Renal pelvis (tissue), 4 donors: Measurements from ENCODE around the gene JDP2. TPM values are rescaled to one million over a fixed set of nuclear protein-coding genes. Genes with fewer than 3 reads are reported as not detected.

Source experiments
- DNase-seq: peaks from one replicate; pipeline ENCODE4 v3.0.0-alpha.2; 2013
- polyA plus RNA-seq, 3 donors: library from polyadenylated mRNA; unstranded; fragments of 120-200 nt; gene quantifications; one replicate each; pipeline ENCODE4 v1.2.1, GENCODE V29; 2013; ENCODE audit not compliant: insufficient read length in 3 of 3

JDP2 gene
- polyA plus RNA-seq, 3 donors, result 21.3 to 24.2 (median 21.7) TPM

DNA sequence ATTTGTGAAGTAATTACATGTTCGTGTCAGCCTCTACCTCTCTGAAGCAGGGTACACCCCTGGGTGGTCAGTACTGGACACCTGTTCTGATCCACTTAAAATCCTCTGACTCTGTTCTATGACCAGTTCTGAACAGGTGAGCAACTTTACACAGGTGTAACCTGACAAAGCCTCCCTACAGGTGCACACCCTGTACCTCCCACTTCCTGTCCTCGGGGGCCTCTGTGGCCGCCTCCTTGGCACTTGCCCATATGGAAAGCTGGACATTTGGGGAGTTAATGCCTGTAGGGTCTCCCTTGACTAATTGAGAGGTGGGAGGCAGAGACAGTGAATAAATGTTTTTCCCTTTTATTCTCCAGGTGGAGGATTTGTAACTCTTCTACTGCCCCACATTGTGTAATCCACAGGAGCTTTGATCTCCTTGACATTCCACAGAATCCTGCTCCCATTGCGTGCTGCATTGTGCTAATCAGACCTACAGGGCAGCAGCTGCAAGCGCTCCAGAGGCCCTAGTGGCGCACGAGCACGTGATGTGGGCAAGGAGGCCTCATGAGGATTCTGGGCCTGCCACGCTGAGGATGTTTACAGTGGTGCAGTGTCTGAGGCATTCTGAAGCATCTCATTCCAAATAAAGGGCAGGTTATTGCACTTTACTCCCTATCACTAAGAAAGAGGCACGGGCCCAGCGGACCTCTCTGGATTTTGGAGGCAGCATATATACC is 48.6 kb downstream of the JDP2 start:
- DNase-seq, result no peak

DNA sequence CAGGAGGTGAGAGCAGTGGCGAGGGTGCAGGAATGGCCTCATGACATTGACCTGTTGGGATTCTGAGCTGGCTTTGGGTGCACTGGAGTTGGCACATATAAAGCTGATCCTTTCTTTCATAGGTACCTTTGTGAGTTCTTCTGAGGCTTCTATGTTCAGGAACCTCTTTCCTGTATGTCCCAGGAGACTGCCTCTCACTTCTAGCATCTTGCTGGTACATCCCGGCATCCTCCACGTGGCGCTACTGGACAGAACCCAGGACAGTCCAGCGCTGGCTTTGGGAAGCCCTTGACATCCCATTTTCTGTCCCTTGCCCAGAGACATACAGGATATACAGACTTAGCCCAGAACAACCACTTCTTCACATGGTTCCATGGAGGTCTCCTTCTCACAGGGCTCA is 50.1 kb downstream of the JDP2 start:
- DNase-seq, result no peak

DNA sequence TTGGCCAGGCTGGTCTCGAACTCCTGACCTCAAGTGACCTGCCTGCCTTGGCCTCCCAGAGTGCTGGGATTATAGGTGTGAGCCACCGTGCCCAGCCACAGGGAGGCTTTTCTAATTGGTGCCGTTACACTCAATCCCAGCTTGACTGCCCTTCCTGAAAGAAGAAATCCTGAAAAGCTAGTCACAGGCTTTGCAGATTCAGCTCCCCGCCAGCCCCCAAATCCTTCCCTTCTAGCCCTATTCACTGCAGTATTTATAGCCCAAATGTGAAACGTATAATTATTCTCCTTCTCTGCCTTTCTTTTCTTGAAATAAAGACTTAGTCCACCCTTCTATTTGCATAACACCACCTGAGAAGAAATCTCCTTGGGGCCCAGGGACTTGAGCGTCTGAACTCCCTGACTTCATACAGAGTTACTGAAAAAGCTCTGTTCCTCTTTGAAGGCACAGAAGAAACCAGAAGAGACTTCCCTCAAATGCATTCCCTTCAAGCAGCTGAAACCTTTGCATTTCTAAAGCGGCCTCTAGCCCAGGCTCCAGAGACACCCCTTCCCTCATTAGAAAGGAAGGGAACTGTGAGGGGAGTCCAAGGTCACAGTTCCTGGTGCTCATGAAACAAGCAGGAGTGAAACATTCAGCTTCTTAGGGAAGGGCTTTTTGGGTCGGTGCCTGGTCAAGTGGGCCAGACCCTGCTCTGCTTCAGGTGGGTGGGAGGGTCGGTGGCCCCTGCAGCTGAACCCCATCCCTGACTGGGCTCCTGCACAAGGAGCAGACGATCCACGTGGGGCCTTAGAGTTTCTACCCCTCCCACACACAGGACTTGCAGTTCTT is 52.2 kb downstream of the JDP2 start:
- no peak for DNase-seq

DNA sequence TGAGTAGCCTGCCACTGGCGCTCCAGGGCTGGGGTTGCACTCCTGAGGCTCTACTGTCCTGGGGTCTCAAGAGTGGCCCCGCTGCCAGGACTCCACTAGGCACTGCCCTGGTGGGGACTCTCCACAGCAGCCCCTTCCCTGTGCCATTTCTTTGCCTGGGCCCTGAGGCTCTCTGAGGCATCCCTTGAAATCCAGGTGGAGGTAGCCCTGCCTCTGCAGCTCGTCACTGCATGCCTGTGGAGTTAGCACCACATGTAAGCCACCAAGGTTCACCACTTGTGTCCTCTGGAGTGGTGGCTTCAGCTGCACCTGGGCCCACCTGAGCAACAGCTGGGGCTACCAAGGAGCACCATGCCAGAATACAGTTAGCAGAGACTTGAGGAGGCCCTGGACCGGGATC is 54.5 kb downstream of the JDP2 start:
- no peak for DNase-seq

DNA sequence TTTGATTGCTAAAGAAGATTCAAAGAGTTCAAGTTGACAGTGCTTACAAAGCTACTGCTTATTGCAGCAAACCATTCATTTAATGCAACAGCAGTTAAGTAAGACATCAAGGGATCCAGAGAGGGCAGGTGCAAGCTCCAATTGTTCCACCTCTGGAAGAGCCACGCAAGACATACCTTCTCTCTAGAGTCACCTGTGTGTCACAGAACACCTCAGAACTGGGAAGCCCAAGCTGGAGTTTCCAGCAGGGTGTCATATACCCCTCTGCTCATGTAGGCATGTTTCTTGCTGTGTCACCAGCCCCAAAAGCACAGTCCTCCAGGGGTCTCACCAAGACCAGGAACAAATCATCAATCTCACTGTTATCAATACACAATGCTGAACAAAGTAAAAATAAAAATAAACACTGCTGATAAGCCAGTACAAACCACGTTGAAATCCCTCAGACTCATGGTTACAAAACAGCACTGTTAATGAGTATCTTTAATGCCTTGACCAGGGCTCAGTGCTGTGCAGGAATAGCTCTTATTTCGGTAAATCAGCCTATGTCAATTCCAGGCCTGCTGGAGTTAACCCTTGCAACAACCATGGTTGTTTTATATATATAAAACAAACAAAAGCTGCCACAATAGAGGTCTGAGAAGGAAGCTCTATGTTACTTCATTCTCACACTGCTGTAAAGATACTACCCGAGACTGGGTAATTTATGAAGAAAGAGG is 57.0 kb downstream of the JDP2 start:
- no peak for DNase-seq

DNA sequence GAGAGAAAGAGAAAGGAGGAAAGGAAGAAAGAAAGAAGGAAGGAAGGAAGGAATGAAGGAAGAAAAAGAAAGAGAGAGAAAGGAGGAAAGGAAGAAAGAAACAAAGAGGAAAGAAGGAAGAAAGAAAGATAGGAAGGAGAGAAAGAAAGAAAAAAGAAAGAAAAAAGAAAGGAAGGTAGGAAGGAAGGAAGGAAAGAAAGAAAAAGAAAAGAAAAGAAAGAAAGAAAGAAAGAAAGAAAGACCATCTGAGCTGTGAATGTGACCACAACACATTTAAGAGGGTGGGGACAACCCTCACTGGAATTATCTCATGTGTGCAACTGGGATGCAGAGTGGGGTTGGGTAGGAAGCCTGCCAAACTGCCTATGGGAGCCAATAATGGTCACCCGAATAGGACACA is 58.5 kb downstream of the JDP2 start:
- no peak for DNase-seq

DNA sequence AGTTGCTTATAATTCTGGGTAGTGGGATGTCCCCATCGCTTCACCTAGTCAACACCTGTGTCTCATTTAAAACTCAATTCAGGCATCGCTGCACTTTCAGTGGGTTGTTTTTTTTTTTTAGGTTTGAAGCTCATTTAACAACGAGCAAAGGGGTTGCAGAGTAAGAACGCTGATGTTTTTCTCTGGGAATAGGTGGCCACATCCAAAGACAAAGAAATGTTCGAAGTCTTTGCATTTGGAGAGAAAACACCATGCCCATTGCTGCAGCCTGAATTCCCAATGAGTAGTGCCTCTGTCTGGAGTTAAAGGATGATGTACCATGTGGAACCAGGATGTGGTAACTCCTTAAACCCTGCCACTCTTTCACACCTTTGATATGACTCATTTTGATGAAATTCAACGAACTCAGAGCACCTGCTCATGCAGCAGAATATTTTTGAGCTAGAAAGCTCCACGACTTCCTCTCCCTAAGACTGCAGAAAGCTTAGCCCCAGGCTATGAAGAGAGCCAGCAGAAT is 59.4 kb downstream of the JDP2 start:
- no peak for DNase-seq

DNA sequence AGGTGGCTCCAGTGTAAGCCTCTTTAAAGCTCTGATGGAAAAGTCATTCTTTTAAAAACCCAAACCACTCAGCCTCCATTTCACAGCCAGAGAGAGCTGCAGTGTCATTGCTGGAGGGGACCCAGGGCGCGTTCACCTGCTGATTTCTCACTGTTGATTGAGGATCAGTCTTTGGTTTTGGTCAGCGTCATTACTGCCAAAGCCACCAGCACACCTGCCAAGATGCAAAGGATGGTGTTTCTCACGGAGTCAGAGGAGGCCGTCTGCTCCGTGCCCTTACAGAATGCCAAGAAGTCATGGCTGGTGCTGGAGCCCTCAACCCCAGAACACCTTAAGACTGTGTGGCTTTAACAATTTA is 61.6 kb downstream of the JDP2 start:
- DNase-seq, result no peak

DNA sequence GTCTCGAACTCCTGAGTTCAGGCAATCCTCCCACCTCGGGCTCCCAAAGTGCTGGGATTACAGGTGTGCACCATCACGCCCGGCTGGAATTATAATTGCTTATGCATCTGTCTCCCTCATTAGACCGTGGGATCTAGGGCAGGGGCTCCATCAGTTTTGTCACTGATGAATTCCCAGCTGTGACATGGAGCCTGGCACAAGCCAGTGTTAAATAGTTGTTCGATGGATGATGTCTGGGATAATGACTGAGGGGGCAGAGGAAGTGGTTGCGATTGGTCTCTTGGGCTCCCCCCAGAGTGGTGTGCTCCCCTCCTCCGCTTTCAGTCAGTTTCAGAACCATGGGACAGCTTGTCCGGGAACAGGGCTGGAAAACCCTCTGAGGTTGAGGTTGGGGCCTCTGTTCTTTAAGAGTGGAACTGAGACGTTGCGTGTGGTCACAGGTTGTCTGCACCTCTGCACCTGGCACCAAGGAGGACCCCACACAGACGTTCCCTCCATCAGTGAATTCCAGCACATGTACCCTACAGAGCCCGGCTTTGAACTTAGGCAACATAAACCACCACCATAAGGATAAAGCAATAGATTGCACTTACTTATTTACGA is 63.7 kb downstream of the JDP2 start:
- no peak for DNase-seq

DNA sequence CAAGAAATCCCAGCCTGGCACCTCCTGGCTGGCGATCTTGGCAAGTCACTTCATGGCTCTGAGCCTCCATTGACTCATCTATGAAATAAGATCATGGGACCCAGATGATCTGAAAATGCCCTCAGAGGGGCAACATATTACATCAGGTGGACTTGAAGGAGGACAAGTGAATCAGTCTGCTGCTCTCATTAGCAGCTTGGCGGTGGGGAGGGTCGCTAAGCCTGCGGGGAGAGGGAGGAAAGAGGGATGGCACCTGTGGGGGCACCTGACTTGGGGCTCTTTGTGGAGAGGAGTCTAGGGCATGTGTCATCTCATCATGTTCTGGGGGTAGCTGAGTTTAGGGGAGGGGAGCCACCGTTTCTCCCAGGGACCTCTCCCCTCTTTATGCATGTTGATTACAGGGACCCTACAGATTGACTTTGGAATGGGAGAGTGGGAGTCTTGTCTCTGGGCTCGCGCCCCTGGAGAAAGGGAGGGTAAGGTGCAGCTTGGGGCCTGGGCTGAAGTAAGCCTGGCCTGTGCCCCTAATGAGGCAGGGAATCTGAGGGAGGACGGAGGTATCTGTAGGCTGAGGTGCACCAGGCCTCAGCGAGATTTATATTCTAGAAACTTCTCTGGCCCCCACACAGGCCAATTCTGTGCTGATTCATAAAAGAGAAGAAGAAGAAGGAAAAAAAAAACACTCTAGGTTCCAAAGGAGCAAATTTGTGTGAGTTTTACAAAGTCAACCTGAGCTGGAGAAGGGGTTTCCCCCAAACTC is 65.2 kb downstream of the JDP2 start:
- no peak for DNase-seq

DNA sequence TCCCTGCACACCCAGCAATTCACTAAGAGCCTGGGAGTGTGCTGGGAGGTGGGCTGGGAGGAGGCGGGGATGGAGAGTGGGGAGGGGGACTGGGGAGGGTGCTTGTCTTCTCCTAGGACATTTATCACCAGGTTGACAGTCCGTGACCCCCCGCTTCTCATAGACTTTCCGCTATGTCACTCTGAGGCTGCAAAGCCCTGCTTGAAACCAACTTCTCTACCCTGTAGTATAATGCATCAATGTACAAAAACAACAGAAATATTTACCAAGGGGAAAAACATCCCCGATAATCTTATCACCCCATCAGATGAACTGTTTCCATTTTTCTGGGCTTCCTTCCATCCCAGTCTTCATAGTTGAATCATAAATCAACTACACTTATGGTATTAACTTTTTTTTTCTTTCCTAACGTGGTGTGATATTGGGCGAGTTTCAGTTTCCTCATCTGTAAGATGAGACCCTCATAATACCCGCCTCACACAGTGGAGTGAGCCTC is 65.8 kb downstream of the JDP2 start:
- peak; percentile 41 for DNase-seq

DNA sequence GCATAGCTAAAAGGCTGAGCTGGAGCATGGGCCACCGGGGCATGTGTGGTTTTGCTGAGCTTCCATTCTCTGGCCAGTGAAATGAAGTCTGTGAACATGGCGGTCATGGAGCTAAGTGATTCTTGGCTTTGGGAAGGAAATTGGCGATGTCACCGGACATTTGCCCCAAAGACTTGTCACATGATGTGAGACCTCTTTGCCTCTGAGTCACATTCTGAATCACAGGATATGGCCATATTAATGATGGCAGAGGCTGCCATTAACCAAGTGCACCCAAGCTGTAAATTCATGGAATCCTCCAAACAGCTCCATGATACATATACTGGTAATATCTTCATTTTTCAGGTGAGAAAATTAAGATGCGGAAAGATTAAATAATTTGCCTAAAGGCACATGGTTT is 67.1 kb downstream of the JDP2 start:
- no peak for DNase-seq

DNA sequence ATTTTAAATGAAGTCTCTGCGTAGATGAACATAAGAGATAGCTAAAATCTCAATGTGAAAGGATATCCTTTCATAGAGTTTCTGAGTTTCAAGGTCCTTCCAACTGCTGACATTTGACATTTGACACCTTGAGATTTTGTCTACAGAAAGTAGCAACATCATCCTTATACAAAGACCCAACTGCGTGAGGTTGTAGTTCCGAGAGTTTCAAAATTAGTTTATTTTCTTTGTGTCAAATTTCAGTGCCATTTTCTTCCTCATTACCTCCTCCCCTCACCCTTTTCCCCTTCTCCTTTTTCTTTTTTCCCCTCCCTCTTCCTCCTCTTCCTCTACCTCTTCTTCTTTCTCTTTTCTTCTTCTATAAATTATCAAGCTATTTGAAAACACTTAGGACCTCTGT is 67.6 kb downstream of the JDP2 start:
- no peak for DNase-seq

DNA sequence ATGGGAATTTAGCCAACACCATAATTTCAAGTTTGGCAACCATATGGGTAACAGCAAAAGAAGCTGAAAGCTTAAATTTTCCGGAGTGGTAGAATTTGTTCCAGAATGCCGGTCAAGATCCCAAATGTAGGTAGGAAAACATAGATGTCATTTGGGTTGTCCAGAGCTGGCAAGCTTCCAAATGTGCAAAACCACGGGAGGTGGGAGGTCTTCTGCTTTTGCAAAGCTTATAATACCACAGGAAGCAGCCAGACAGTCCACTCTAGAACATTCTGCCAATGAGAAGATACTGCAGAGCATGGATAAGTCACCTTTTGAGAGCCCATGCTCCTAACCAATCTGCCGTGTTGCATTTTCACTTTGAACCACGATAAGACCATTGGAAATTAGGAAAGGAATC is 68.1 kb downstream of the JDP2 start:
- DNase-seq, result no peak

DNA sequence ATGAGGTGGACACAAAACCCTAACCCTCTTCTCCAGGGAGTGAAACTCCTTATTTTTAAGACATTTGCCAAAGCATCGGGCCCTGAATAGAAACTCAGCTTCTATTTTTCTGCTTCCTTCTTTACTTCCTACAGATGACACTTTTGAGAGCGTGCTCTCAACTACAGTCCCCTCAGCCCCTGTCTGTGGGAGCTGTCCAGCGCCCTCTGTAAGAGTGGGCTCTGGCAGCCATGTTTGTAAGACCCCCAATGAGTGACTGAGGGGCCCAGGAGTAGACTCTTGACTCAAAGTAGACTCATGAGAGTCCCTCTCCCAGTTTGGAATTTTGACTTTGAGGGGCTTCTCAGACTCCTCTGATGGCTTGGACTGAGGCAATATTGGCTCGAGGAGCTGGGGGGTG is 68.9 kb downstream of the JDP2 start:
- DNase-seq, result no peak

DNA sequence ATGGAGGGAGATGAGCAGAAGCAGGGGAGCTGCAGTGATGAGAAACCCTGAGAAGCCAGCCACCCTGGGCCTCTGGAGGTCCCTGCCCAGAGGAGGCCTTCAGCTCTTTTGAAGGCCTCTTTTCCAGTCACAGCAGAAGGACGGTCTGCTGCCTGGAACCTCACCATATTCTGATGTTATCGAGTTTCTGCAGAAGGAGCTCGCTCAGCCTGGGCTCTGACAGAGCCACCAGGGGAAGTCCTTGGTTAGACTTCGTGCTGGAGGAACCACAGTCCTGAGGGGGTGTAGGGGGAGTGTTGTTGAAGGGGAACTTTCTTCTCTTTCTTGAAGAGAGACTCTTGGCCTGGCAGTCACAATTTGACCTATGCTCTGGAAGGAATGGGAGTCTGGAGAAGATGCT is 69.4 kb downstream of the JDP2 start:
- DNase-seq, result no peak

DNA sequence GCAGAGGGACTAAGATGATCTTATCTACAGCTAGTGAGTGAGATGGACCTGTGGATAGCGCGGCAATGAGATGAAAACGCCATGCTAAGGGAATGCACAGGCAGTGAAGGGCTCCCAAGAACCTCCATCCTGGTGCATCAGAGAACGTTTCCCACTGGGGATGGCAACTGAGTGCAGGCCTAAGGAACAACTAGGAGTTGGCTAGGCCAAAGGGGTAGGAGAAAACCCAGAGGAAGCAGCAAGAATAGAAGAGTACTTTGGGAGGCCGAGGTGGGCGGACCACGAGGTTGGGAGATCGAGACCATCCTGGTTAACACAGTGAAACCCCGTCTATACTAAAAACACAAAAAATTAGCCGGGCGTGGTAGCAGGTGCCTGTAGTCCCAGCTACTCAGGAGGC is 69.9 kb downstream of the JDP2 start:
- DNase-seq, result no peak

DNA sequence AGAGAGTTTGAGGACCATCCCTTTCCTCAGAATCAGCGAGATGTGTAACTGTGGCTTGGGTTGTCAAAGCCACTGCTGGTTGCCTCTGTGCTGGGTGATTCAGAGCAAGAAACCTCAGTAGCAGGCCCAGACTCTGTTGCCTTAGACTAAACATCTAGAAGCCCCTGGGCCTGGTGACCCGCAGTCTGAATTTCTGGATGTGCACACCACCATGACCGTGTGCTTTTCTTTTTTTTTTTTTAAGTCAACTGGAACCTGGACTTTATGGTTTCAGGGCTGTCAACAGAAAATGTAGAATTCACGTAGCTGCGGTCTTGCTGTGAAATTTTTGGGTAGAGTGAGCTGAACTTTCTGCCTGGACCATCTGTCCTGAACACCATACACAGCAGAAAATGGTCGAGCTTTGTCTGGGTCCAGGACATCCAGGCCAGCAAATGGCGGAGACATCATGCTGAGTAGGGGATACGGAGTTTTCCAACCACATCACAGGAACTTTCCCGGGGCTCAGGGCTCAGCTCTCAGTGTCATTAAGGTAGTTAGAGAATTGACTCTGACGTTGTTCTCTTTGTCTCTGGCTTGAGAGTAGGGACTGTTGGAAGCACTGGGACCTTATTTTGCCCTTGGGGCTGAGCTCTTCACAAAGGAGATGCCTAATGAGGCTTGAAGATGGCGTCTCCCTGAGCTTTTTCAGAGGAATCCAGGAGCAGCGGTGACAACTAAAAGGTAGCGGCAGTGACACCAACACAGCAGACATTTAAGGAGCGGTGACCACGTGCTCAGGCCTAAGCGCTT is 71.5 kb downstream of the JDP2 start:
- DNase-seq, result no peak

DNA sequence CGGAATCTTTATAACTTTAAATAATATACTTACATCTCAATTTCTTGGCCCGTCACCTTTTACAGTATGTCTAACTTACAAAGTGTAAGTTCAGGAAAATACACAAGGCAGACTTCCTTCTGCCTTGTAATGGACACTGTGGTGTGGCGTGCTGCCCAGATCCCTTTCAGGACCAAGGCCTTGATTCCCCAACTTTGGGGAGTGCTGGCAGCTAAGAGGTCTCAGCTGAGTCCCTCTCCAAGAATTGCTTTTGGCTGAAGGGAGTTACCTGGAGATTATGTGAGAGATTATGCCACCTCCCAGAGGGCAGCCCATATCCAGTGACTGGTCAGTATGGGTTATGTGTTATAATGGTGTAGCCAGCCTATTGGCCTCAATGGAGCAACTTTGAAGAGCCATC is 73.3 kb downstream of the JDP2 start:
- DNase-seq, result no peak

DNA sequence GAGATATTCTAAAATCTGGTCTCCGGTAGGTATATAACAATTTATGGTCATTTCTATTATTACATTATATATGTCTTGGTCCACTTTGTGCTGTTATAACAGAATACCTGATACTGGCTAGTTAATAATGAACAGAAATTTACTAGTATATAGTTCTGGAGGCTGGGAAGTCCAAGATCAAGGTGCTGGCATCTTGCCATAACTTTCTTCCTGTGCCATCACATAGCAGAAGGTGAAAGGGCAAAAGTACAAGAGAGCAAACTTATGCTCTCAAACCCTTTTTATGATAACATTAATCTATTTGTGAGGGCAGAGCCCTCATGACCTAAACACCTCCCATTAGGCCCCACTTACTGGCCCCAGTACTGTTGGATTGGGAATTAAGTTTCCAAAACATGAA is 76.6 kb downstream of the JDP2 start:
- DNase-seq, result no peak

DNA sequence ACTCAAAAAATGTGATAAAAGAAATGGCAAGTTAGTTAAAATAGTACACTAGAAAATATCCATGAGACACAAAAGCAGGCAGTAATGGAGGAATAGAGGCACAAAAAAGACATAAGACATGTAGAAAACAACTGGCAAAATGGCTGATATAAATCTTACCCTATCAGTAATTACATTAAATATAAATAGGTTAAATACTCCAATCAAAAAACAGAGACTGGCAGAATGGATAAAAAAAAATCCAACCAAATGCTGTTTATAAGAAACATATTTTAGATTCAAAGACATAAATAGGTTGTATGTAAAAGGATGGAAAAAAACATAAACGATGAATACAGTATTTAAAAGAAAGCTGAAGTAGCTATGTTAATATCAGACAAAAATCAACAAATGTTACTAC is 79.1 kb downstream of the JDP2 start:
- DNase-seq, result no peak
